ENCODE results near the gene IL20RA.
"Not testable (repeated sequence)": the region's sequence is repeated elsewhere in the genome, so short reads cannot be mapped to it uniquely, and the experiment has no call there.

IL20RA gene

GRCh38 chr6:137006056-137006455 lies 38.7 kb downstream of the IL20RA start:
- no peak for DNase-seq

GRCh38 chr6:137005073-137005472 lies 39.7 kb downstream of the IL20RA start:
- no peak for DNase-seq

- DNase-seq = no peak
Measured at GRCh38 chr6:137002505-137002904, 42.3 kb downstream of the IL20RA start.

GRCh38 chr6:137001977-137002302 lies 42.8 kb downstream of the IL20RA start:
- DNase-seq = no peak

DNA sequence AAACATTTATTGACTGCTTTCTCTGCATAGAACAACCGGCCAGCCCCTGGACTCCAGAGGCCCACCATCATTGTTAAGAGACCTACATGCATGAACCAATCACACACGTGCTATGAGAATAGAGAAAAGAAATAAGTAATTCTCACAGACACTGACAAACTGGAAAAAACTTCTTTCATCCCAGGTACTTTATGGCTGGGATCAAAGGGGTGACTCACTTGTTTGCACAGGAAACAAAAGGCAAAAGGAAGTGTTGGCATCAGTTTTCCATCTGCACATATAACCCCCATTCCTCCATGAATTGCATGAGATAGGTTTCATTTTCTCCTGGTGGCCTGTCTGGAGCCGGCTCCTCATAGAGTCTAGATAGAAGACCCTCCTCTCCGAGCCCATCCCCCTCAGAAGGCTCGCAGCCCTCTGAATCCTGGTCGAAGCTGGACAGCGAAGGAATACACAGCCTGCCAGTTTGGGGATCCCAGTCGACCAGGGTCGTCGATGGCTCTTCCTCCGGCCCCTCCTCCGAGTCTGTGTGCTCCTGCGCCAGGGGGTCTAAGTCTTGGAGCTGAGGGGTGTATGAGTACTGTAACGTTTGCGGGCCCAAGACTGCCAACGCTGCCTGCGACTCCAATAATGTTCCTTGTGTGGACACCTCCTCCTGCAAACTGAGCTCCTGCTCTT lies 43.3 kb downstream of the IL20RA start:
- no peak for DNase-seq

GRCh38 chr6:137000825-137001224 lies 43.9 kb downstream of the IL20RA start:
- DNase-seq = no peak

- no peak for DNase-seq
Measured at GRCh38 chr6:136995521-136995920, 49.2 kb downstream of the IL20RA start.

DNA sequence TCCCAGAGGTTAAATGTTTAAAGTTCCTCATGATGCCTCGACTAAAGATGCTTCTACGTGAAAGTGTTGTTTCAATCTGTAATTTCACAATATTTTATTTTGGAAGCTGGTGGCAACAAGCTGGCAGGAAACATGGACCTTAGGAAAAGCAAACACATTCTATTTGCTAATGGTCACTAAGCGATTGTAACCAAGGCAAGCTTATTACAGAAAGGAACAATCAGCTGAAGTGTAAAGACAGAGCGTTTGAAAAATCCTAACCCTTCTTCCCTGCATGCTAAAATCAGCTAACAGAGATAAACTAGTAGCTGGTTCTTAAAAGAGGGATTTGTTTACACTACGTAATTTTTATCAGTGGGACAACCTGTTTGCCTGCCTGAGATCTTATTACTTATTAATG lies 50.0 kb downstream of the IL20RA start:
- no peak for DNase-seq

DNA sequence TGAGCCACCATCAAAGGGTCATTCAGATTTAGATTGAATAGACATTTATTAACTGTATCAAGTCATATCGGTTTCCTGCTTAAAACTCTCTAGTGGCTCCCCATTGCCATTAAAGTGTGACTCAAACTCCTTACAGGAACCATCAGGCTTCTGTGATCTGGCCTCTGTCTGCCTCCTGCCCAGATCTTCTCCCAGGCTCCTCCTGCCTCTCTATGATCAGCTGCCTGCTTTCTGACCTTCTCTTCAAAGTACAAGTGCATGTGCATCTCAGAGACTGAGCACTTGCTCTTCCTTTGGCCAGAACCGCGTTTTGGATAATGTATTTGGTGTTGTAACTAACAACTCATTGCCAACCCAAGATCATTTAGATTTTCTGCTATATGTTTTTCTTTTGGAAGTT lies 52.7 kb downstream of the IL20RA start:
- no peak for DNase-seq

DNA sequence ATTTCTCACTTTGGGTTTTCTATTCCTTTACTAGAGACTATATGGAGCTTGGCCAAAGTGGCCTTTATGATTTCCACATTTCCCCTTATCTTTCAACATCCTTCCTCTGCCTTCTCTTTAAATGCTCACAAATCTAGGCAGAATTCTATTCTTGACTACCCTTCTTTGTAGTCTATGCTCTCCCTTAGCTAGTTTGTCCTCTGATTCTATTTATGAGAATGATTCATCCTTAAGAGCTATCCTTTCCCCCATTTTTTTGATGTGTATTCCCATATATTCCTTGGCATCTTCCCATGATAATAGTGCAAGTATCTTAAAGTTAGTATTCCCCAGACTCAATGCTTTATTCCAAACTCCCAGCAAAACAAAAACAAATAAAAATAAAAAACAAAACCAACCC lies 53.1 kb downstream of the IL20RA start:
- DNase-seq = no peak

DNA sequence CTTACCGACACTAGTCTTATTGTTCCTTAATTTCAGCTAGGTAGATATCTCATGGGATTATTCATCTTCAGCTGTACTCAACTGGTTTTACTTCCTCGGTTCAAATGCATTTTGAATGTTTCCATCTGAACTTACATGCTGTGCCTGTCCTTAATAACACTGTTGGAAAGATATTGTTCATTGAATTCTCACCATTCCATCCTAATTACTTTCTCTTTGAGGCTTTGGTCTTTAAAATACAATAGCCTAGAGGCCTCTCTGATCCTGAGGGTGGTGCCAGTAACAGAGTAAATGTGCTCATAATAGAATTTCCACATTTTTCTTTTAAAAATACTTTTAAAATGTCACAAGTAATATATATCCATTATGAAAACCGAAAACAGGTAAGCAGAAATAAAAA lies 54.0 kb downstream of the IL20RA start:
- no peak for DNase-seq

- DNase-seq = no peak
Measured at GRCh38 chr6:136990242-136990578, 54.6 kb downstream of the IL20RA start.

- DNase-seq = no peak
Measured at GRCh38 chr6:136989571-136990241, 55.1 kb downstream of the IL20RA start.

- no peak for DNase-seq
Measured at GRCh38 chr6:136987526-136987925, 57.2 kb downstream of the IL20RA start.

DNA sequence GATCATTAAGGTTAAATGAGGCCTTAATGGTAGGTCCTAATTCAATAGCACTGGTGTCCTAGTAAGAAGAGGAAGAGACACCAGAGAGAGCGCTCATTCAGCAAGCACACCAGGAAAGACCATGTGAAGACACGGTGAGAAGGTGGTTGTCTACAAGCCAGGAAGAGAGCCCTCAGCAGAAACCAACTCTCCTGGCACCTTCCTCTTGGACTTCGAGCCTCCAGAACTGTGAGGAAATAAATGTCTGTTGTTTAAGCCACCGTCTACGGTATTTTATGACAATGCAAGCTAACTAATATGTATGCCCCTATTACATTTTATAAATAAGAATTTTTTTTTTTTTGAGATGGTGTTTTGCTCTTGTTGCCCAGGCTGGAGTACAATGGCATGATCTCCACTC lies 59.3 kb downstream of the IL20RA start:
- no peak for DNase-seq

- DNase-seq = no peak
Measured at GRCh38 chr6:136984578-136984977, 60.2 kb downstream of the IL20RA start.

GRCh38 chr6:136983687-136984086 lies 61.1 kb downstream of the IL20RA start:
- DNase-seq = no peak

GRCh38 chr6:136982928-136983327 lies 61.8 kb downstream of the IL20RA start:
- no peak for DNase-seq

GRCh38 chr6:136980070-136980469 lies 64.7 kb downstream of the IL20RA start:
- DNase-seq = no peak

- no peak for DNase-seq
Measured at GRCh38 chr6:136979206-136979605, 65.6 kb downstream of the IL20RA start.

- no peak for DNase-seq
Measured at GRCh38 chr6:136977075-136977474, 67.7 kb downstream of the IL20RA start.

GRCh38 chr6:136975089-136975715 lies 69.6 kb downstream of the IL20RA start:
- no peak for DNase-seq

- DNase-seq = not testable (repeated sequence)
Measured at GRCh38 chr6:136973781-136974180, 71.0 kb downstream of the IL20RA start.

- DNase-seq = no peak
Measured at GRCh38 chr6:136971609-136972008, 73.2 kb downstream of the IL20RA start.

GRCh38 chr6:136969930-136970329 lies 74.8 kb downstream of the IL20RA start:
- no peak for DNase-seq

Data from CD4-positive, alpha-beta T cell treated with Interleukin-21 for 1 hour (primary cell).